Measurements from ENCODE around the gene SETMAR. TPM values are rescaled to one million over a fixed set of nuclear protein-coding genes. Genes with fewer than 3 reads are reported as not detected.

SETMAR gene
- total and polyA plus RNA-seq, 3 donors from 2014 or later = 19.3 to 36.9 (median 31.0) TPM

- no peak for DNase-seq
- H3K9me3 ChIP-seq = no peaks in the 10 kb centered on the region
- intact Hi-C loops (cut with DNase I; ENCODE audit: low total_unique reads) = no loop called here
- TF ChIP-seq POLR2A (IDR thresholded peaks at IDR 0.05) (no peak), CTCF (IDR thresholded peaks at IDR 0.05) (no peak)
- H3K27ac ChIP-seq = no peak overlapping the region
- H3K27me3 ChIP-seq = no peaks in the 10 kb centered on the region
- peaks cover 42% of the 10 kb centered on the region for H3K4me1 ChIP-seq
- H3K36me3 ChIP-seq (ENCODE audit: low read depth, missing control alignments) = no peaks in the 10 kb centered on the region
- WGBS, 2 donors = 57 to 74% methylated on average over 3 of the region's 3 CpGs
- H3K4me3 ChIP-seq = no peak overlapping the region
Observed at GRCh38 chr3:4310971-4311370, 7.8 kb downstream of the SETMAR start.

GRCh38 chr3:4311496-4311895 is 8.3 kb downstream of the SETMAR start:
- Histone ChIP-seq H3K9me3 (no peaks in the 10 kb centered on the region), H3K36me3 (ENCODE audit: low read depth, missing control alignments) (no peaks in the 10 kb centered on the region), H3K27ac (no peak overlapping the region), H3K4me1 (peaks cover 37% of the 10 kb centered on the region), H3K27me3 (no peaks in the 10 kb centered on the region), H3K4me3 (no peak overlapping the region)
- no peak for DNase-seq
- TF ChIP-seq CTCF (IDR thresholded peaks at IDR 0.05) (no peak), POLR2A (IDR thresholded peaks at IDR 0.05) (no peak)
- intact Hi-C loops (cut with DNase I; ENCODE audit: low total_unique reads) = no loop called here

GRCh38 chr3:4313606-4314293 is 10.6 kb downstream of the SETMAR start:
- no peak overlapping the region for H3K4me3 ChIP-seq
- WGBS, 2 donors = 92 to 96% methylated on average over 4 of the region's 4 CpGs
- peaks cover 15% of the 10 kb centered on the region for H3K4me1 ChIP-seq
- no peaks in the 10 kb centered on the region for H3K27me3 ChIP-seq
- TF ChIP-seq POLR2A (IDR thresholded peaks at IDR 0.05) = no peak
- TF ChIP-seq CTCF (IDR thresholded peaks at IDR 0.05) = no peak
- no peak for DNase-seq
- H3K9me3 ChIP-seq = no peaks in the 10 kb centered on the region
- no peaks in the 10 kb centered on the region for H3K36me3 ChIP-seq (ENCODE audit: low read depth, missing control alignments)
- intact Hi-C loops (cut with DNase I; ENCODE audit: low total_unique reads) = no loop called here
- H3K27ac ChIP-seq = no peak overlapping the region

GRCh38 chr3:4314688-4315087 is 11.5 kb downstream of the SETMAR start:
- H3K9me3 ChIP-seq = no peaks in the 10 kb centered on the region
- no peak for DNase-seq
- TF ChIP-seq CTCF (IDR thresholded peaks at IDR 0.05) = peak in 1 of 3 experiments; percentile 43
- TF ChIP-seq POLR2A (IDR thresholded peaks at IDR 0.05) = no peak
- peaks cover 6% of the 10 kb centered on the region for H3K4me1 ChIP-seq
- H3K4me3 ChIP-seq = no peak overlapping the region
- no peaks in the 10 kb centered on the region for H3K27me3 ChIP-seq
- 76 to 83% methylated on average over 4 of the region's 4 CpGs for WGBS, 2 donors
- intact Hi-C loops (cut with DNase I; ENCODE audit: low total_unique reads) = no loop called here
- no peak overlapping the region for H3K27ac ChIP-seq
- H3K36me3 ChIP-seq (ENCODE audit: low read depth, missing control alignments) = no peaks in the 10 kb centered on the region
